DMS53 (cell line): ENCODE results near the gene SLC35F1.
"Not testable (repeated sequence)": the region's sequence is repeated elsewhere in the genome, so short reads cannot be mapped to it uniquely, and the experiment has no call there.

ENCODE experiments used
- DNase-seq: peaks from one replicate; lab custom pipeline; 2025; lab: John Stamatoyannopoulos, UW

The SLC35F1 gene

GRCh38 chr6:117992856-117993255 is 85.8 kb downstream of the SLC35F1 start:
- no peak for DNase-seq

- no peak for DNase-seq
These were observed 105.9 kb downstream of the SLC35F1 start for GRCh38 chr6:118012944-118013343.

GRCh38 chr6:118016532-118016931 is 109.5 kb downstream of the SLC35F1 start:
- no peak for DNase-seq

GRCh38 chr6:118017301-118017848 is 110.3 kb downstream of the SLC35F1 start:
- DNase-seq, result no peak

GRCh38 chr6:118023771-118024170 is 116.7 kb downstream of the SLC35F1 start:
- no peak for DNase-seq

GRCh38 chr6:118029967-118030366 is 122.9 kb downstream of the SLC35F1 start:
- no peak for DNase-seq

GRCh38 chr6:118037479-118037878 is 130.4 kb downstream of the SLC35F1 start:
- DNase-seq, result not testable (repeated sequence)

GRCh38 chr6:118042855-118043254 is 135.8 kb downstream of the SLC35F1 start:
- DNase-seq, result no peak

GRCh38 chr6:118044275-118044674 is 137.2 kb downstream of the SLC35F1 start:
- no peak for DNase-seq

GRCh38 chr6:118054082-118054481 is 147.0 kb downstream of the SLC35F1 start:
- DNase-seq, result no peak

- DNase-seq, result no peak
These were observed 154.6 kb downstream of the SLC35F1 start for GRCh38 chr6:118061666-118062065.

GRCh38 chr6:118080547-118080946 is 173.5 kb downstream of the SLC35F1 start:
- DNase-seq, result no peak

GRCh38 chr6:118083711-118084110 is 176.6 kb downstream of the SLC35F1 start:
- no peak for DNase-seq

GRCh38 chr6:118085665-118086064 is 178.6 kb downstream of the SLC35F1 start:
- DNase-seq, result no peak

GRCh38 chr6:118086159-118086558 is 179.1 kb downstream of the SLC35F1 start:
- no peak for DNase-seq

GRCh38 chr6:118092086-118092485 is 185.0 kb downstream of the SLC35F1 start:
- no peak for DNase-seq

- DNase-seq, result no peak
These were observed 190.5 kb downstream of the SLC35F1 start for GRCh38 chr6:118097576-118097975.

GRCh38 chr6:118100717-118101116 is 193.7 kb downstream of the SLC35F1 start:
- DNase-seq, result no peak

- no peak for DNase-seq
These were observed 194.2 kb downstream of the SLC35F1 start for GRCh38 chr6:118101220-118101619.

- no peak for DNase-seq
These were observed 194.8 kb downstream of the SLC35F1 start for GRCh38 chr6:118101831-118102345.

- no peak for DNase-seq
These were observed 195.3 kb downstream of the SLC35F1 start for GRCh38 chr6:118102401-118102800.

GRCh38 chr6:118103381-118104146 is 196.5 kb downstream of the SLC35F1 start:
- DNase-seq, result no peak

GRCh38 chr6:118122161-118122725 is 215.2 kb downstream of the SLC35F1 start:
- no peak for DNase-seq
